ENCODE measurements around the gene SYT17. TPM values are rescaled to one million over a fixed set of nuclear protein-coding genes. Genes with fewer than 3 reads are reported as not detected.

SYT17 gene
- polyA plus RNA-seq, 3 donors, result 9.3 to 10.4 (median 10.0) TPM

- DNase-seq (ENCODE audit: low read depth in 3 of 3, low spot score in 2 of 3), result no peak
Measured at GRCh38 chr16:19241512-19241911, 73.5 kb downstream of the SYT17 start.

DNA sequence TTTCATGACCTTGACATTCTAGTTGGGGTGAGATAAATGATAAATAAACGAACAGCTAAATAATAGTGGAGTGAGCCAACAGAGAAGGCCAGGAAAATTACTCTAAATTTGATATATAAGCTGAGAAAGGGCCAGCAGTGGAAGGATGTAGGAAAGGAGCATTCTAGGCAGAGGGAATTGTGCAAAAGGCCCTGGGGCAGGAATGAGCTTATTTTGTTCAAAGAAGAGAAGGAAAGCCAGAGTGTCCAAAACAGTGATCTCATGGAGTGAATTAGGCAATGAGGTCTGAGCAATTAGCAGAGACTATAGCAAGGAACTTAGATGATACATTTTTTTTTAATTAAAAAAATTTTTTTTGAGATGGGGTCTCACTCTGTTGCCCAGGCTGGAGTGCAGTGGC, 74.1 kb downstream of the SYT17 start:
- no peak for DNase-seq (ENCODE audit: low read depth in 3 of 3, low spot score in 2 of 3)

DNA sequence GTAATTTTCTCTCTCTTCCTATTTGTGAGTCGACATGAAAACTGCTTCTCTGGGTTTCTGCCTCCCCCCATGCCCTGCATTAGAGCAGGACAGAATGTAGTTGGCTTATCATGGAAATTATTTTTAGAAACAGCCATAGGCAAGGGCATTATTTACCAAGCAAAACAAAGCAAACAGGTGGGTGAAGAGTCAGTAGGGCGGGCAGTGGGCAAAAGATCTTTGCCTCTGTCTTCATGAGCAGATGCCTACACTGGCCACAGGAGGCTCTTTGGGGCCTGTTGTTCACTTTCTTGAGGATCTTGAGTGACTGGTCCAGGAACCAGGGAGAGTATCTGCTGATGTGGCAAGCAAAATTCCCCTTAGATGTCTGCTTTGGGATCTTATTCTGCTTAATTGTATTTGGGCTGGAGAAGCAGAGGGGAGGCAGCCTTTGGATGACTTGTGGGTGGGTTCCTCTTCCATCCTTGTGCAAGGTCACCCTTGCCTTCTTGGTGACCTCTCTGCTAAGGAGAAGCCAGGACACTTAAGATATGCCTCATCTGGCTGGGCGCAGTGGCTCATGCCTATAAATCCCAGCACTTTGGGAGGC, 75.0 kb downstream of the SYT17 start:
- no peak for DNase-seq (ENCODE audit: low read depth in 3 of 3, low spot score in 2 of 3)

DNA sequence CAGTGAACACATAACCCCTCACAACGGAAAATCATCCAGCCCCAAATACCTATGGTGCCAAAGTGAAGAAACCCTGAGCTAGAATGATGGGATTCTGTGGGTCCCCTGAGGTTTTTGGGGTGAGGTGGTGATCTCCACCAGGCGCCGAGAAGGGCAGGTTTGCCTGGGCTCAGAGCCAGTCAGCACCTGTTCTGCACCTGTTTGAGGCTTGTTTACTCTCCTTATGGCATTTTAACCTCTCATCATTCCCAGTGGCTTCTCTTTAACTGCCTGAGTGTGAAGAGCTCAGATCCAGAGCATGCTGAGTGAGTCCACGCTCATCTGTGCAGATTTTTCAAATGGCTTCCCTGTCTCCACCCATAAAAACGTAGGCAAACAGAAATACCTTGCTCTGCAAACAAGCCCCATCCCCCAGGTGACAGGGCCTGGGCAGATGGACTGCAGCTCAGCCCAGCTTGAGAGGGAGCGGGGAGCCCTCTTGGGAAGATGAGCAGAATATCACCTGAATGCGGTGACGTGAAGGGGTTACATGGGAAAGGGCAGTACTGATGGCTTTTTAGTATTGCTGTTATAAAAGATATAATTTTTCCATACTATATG, 77.4 kb downstream of the SYT17 start:
- DNase-seq (ENCODE audit: low read depth in 3 of 3, low spot score in 2 of 3), result no peak

DNA sequence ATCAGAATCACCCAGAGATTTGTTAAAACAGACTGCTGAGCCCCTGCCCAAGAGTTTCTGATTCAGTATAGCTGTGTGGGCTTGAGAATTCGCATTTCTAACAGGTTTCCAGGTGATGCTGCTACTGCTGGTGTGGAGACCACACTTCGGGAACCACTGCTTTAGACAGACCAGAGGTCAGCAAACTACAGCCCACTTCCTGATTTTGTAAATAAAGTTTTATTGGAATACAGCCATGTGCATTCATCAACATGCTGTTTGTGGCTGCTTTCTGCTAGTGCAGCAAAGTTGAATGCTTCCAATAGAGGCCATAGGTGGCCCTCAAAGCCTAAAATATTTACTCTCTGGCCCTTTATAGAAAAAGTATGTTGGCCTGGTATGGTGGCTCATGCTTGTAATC, 84.9 kb downstream of the SYT17 start:
- DNase-seq (ENCODE audit: low read depth in 3 of 3, low spot score in 2 of 3), result no peak

DNA sequence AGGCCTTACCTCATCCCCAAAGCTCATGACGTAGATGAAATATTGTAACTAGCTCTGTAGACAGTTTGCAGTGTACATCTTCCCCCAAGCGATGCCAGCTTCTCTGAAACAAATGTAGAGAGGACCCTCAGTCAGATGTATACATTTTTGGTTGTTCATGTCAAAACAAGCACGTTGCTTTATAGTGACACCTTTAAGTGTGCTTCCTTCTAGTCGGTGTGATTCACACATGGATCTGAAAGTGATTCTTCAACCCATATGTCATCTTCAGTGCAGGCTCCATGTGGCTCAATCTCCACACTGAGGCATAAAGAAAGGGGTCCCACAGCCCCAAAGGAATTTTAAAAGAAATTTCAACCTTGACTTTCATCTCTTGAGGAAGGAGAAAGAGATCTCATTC, 86.6 kb downstream of the SYT17 start:
- DNase-seq (ENCODE audit: low read depth in 3 of 3, low spot score in 2 of 3), result no peak

- no peak for DNase-seq (ENCODE audit: low read depth in 3 of 3, low spot score in 2 of 3)
Measured at GRCh38 chr16:19264123-19264673, 96.2 kb downstream of the SYT17 start.

GRCh38 chr16:19265380-19265930, 97.4 kb downstream of the SYT17 start:
- no peak for DNase-seq (ENCODE audit: low read depth in 3 of 3, low spot score in 2 of 3)

DNA sequence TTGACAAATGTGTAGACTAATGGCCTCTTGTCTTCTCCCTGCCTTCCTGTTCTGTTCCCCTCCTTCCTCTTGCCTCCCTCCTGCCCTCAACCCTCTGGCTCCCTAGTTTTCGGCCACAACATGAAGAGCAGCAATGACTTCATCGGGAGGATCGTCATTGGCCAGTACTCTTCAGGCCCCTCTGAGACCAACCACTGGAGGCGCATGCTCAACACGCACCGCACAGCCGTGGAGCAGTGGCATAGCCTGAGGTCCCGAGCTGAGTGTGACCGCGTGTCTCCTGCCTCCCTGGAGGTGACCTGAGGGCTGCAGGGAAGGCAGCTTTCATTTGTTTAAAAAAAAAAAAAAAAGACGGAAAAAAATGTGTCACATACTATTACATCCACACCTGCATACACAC, 98.7 kb downstream of the SYT17 start:
- DNase-seq (ENCODE audit: low read depth in 3 of 3, low spot score in 2 of 3), result no peak

DNA sequence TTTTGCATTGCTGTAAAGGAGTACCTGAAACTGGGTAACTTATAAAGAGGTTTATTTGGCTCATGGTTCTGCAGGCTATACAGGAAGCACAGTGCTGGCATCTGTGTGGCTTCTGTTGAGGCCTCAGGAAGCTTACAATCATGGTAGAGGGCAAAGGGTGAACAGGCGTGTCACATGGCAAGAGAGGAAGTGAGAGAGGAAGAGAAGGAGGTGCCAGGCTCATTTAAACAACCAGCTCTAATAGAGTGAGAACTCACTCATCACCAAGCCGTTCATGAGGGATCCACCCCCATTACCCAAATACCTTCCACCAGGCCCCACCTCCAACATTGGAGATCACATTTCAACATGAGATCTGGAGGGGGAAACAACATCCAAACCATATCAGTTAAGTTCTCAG, 101.1 kb downstream of the SYT17 start:
- no peak for DNase-seq (ENCODE audit: low read depth in 3 of 3, low spot score in 2 of 3)

GRCh38 chr16:19274165-19274797, 106.2 kb downstream of the SYT17 start:
- DNase-seq (ENCODE audit: low read depth in 3 of 3, low spot score in 2 of 3), result no peak

DNA sequence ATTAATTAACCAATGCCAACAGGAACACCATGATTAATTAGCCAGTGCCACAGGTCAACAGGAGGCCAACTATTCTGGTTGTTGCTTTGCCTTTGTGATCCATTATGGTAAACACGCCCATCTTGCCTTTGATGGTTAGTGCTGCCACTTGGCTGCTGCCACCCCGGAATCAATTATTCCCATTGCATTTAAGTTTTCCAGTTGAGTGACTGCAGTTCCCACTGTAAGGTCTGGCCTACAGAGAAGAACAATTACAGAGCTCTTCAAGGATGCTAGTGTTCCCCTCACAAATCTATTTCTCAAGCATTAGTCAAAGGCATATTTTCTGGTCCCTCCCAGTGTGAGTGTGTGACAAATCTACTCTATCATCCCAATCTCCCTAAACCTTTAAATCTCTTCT, 110.4 kb downstream of the SYT17 start:
- DNase-seq (ENCODE audit: low read depth in 3 of 3, low spot score in 2 of 3), result no peak

DNA sequence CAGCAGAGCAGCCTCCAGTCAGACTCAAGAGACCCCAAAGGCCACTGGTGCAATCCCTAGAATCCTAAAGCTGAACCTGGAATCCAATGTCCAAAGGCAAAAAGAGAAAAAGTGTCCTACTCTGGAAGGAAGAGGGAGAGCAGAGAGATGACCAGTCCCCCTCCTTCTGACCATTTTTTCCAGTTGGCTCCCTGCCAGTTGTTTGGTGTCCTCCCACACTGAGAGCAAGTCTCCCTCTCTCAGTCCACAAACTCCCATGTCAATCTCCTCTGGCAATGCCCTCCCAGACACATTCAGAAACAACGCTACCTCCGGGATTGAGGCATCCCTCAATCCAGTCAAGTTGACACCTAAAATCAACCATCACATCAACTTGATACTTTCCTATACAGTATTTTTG, 113.2 kb downstream of the SYT17 start:
- no peak for DNase-seq (ENCODE audit: low read depth in 3 of 3, low spot score in 2 of 3)

- DNase-seq (ENCODE audit: low read depth in 3 of 3, low spot score in 2 of 3), result no peak
Measured at GRCh38 chr16:19282101-19282500, 114.1 kb downstream of the SYT17 start.

- no peak for DNase-seq (ENCODE audit: low read depth in 3 of 3, low spot score in 2 of 3)
Measured at GRCh38 chr16:19283637-19284036, 115.6 kb downstream of the SYT17 start.

- DNase-seq (ENCODE audit: low read depth in 3 of 3, low spot score in 2 of 3), result no peak
Measured at GRCh38 chr16:19284207-19284606, 116.2 kb downstream of the SYT17 start.

- DNase-seq (ENCODE audit: low read depth in 3 of 3, low spot score in 2 of 3), result no peak
Measured at GRCh38 chr16:19285431-19285830, 117.4 kb downstream of the SYT17 start, which contains the start of gene CLEC19A. TSS of gene CLEC19A (plus strand) at chr16:19285731. CDS start at chr16:19285852, 121 bp downstream.

DNA sequence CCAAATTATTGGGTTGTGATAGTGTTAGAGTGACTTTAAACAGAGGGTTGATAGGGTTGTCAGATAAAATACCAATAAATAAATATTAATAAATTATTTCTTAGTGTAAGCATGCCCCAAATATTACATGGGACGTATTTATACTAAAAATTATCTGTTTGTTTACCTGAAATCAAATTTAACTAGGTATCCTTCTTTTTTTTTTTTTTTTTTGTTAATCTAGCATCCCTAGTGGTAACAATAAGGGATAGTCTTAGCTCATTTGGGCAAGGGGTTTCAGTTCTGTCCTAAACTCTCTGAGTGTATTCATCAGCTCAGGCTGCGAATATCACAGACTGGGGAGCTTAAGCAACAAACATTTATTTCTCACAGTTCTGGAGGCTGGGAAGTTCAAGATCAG, 118.8 kb downstream of the SYT17 start:
- DNase-seq (ENCODE audit: low read depth in 3 of 3, low spot score in 2 of 3), result no peak

DNA sequence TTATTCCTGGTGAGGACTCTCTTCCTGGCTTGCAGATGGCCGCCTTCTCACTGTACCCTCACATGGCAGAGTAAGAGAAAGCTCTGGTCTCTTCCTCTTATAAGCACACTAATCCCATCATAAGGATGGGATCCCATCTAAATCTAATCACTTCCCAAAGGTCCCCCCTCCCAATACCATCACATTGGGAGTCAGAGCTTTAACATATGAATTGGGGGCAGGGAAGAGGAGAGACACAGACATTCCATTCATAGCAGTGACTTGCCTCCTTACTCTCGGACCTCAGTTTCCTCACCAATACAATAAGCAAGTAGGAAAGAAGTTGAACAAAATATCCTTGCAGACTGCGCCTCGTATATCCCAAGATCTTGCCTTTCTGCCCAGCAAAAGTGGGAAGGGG, 119.2 kb downstream of the SYT17 start:
- DNase-seq (ENCODE audit: low read depth in 3 of 3, low spot score in 2 of 3), result no peak

DNA sequence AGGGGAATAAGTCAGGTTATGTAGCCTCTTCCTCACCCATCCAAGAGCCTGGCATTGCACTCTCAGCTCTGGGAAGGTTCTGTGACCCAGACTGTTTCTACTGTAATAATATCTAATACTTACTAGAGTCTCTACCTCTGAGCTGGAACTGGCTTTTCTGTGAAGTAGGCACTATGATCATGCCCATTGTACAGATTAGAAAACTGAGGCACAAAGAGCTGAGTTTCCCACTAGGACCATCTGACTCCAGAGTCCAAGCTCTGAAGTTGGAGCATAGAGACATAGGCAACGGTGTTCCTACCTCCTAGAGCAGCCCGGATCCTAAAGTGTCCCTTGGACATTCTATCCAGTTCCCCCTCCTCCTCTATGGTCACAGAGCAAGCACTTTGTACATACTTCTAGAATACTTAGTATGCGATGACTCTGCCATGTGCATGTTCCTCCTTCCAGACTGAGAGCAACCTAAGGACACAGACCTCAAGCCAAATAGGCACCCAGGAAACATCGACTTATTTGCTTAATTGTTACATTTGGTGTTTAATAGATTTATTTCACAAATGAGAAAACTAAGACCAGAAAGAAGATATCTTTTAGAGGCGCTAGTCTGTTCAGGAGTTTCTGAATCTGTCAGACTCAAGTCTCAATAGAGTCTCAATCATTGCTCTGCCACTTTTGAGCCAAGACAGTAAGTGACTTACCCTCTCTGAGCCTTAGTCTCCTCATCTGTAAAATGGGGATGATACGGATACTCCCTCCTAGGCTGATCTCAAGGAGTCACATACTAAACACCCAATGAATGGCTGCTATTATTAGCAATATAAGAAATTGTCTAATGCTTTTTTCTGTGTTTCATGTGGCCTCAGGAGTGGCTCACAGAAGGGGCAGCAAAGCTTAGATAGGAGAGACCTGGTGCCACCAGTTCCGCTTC, 121.1 kb downstream of the SYT17 start:
- no peak for DNase-seq (ENCODE audit: low read depth in 3 of 3, low spot score in 2 of 3)

All from right renal cortex interstitium (tissue), 3 donors.